SK-N-SH (cell line): Measurements from ENCODE around the gene TACC2. TPM values are rescaled to one million over a fixed set of nuclear protein-coding genes. Genes with fewer than 3 reads are reported as not detected.
"Not testable (repeated sequence)": the region's sequence is repeated elsewhere in the genome, so short reads cannot be mapped to it uniquely, and the experiment has no call there.

Source experiments
- CTCF ChIA-PET: fragments of 300-600, 350-600 bp; formaldehyde crosslinking; extraction: SDS; loops from one replicate; lab custom pipeline; 2021; lab: Yijun Ruan, JAX
- POLR2A ChIA-PET: fragments of 350-600 bp; sonication (Branson Sonifier 250); formaldehyde crosslinking; extraction: SDS; loops from one replicate; lab custom pipeline; 2020; ENCODE audit warnings: antibody characterized with exemption, inconsistent platforms; lab: Yijun Ruan, JAX
- DNase-seq: peaks from one replicate; pipeline ENCODE4 v3.0.0; 2012
- H2AFZ ChIP-seq: fragments of 200-600 bp; sonication (generic); 2 replicates; pipeline ENCODE4 v1.8.1; 2016; ENCODE audit warnings: antibody characterized with exemption, mild to moderate bottlenecking, low read depth
- H3F3A ChIP-seq: fragments of 200-600 bp; sonication (generic); replicated peaks from 2 replicates; pipeline ENCODE3; 2016; ENCODE audit warnings: antibody characterized with exemption, mild to moderate bottlenecking; ENCODE audit not compliant: insufficient read depth
- H3K27ac ChIP-seq, 2 experiments: fragments of 200-500 bp in 1 of 2; fragments of 200-600 bp in 1 of 2; sonication (Bioruptor generic) in 1 of 2; sonication (generic), shearing (Covaris generic) in 1 of 2; 2 replicates each; pipeline versions ENCODE4 v1.5.1 to v1.6.1; 2014 to 2016; ENCODE audit warnings: low read depth in 2 of 2, inconsistent platforms in 1 of 2, low read length in 1 of 2, mild to moderate bottlenecking in 1 of 2, mixed read lengths in 1 of 2
- H3K27me3 ChIP-seq: fragments of 200-600 bp; sonication (generic), shearing (Covaris generic); 2 replicates; pipeline ENCODE4 v1.6.1; 2016; ENCODE audit warnings: mixed run types; ENCODE audit not compliant: insufficient read depth
- H3K36me3 ChIP-seq, 2 experiments: fragments of 200-500 bp in 1 of 2; fragments of 200-600 bp in 1 of 2; sonication (Bioruptor generic) in 1 of 2; sonication (generic) in 1 of 2; replicated peaks in 1 of 2; 2 replicates each; pipeline versions ENCODE3 to v1.5.1; 2014 to 2016; ENCODE audit warnings: low read length in 1 of 2, mild to moderate bottlenecking in 1 of 2; ENCODE audit not compliant: insufficient read depth in 2 of 2, control insufficient read depth in 1 of 2
- H3K4me1 ChIP-seq, 2 experiments: fragments of 200-500 bp in 1 of 2; fragments of 200-600 bp in 1 of 2; sonication (Bioruptor generic) in 1 of 2; sonication (generic), shearing (Covaris generic) in 1 of 2; 2 replicates each; pipeline versions ENCODE4 v1.5.1 to v1.6.1; 2014 to 2016; ENCODE audit warnings: low read depth in 1 of 2, low read length in 1 of 2, mixed run types in 1 of 2; ENCODE audit not compliant: insufficient read depth in 2 of 2, control insufficient read depth in 1 of 2
- H3K4me2 ChIP-seq: fragments of 200-600 bp; sonication (generic), shearing (Covaris generic); 2 replicates; pipeline ENCODE4 v1.6.1; 2017; ENCODE audit warnings: mixed run types
- H3K4me3 ChIP-seq, 2 experiments: fragments of 200-500 bp in 1 of 2; fragments of 200-600 bp in 1 of 2; sonication (Bioruptor generic) in 1 of 2; sonication (generic), shearing (Covaris generic) in 1 of 2; 2 replicates each; pipeline versions ENCODE4 v1.5.1 to v1.8.1; 2014 to 2016; ENCODE audit warnings: low read depth in 2 of 2, inconsistent platforms in 1 of 2, low read length in 1 of 2, mild to moderate bottlenecking in 1 of 2, mixed read lengths in 1 of 2, moderate library complexity in 1 of 2
- H3K79me2 ChIP-seq: fragments of 200-600 bp; sonication (generic); 2 replicates; pipeline ENCODE4 v1.8.1; 2017; ENCODE audit warnings: mild to moderate bottlenecking; ENCODE audit not compliant: insufficient read depth
- H3K9ac ChIP-seq: fragments of 200-600 bp; sonication (generic); 2 replicates; pipeline ENCODE4 v1.6.1; 2017; ENCODE audit warnings: mixed run types
- H3K9me2 ChIP-seq: fragments of 200-600 bp; sonication (generic); 2 replicates; pipeline ENCODE4 v1.6.1; 2017; ENCODE audit warnings: mixed run types
- H3K9me3 ChIP-seq: fragments of 200-600 bp; sonication (generic); 2 replicates; pipeline ENCODE4 v1.6.1; 2017; ENCODE audit warnings: mixed run types, mild to moderate bottlenecking, moderate library complexity
- H4K20me1 ChIP-seq: fragments of 200-600 bp; sonication (generic); 2 replicates; pipeline ENCODE4 v1.6.1; 2017; ENCODE audit warnings: mild to moderate bottlenecking, mixed run types; ENCODE audit not compliant: insufficient read depth
- CHD2 ChIP-seq: fragments of 150-350 bp; IDR thresholded peaks from 2 replicates; pipeline ENCODE4 v1.6.1; 2018; ENCODE audit warnings: low read length; ENCODE audit not compliant: partially characterized antibody
- ELF1 ChIP-seq: IDR thresholded peaks from 2 replicates; pipeline ENCODE4 v1.4.0; 2012
- FOXM1 ChIP-seq: IDR thresholded peaks from 2 replicates; pipeline ENCODE4 v1.4.0; 2012; ENCODE audit warnings: low read depth, mild to moderate bottlenecking
- GABPA ChIP-seq: IDR thresholded peaks from 2 replicates; pipeline ENCODE4 v1.4.0; 2012; ENCODE audit warnings: low read depth, mild to moderate bottlenecking
- GATA2 ChIP-seq: sonication (generic); formaldehyde crosslinking; IDR thresholded peaks from 2 replicates; pipeline ENCODE4 v1.5.0; 2020; ENCODE audit warnings: mild to moderate bottlenecking, missing genetic modification reagents
- MEF2A ChIP-seq: IDR thresholded peaks from 2 replicates; pipeline ENCODE4 v1.4.0; 2012; ENCODE audit warnings: low read depth, borderline replicate concordance
- NFIC ChIP-seq: IDR thresholded peaks from 2 replicates; pipeline ENCODE4 v1.4.0; 2012; ENCODE audit warnings: borderline replicate concordance
- SMC3 ChIP-seq: IDR thresholded peaks from 2 replicates; pipeline ENCODE4 v1.6.1; 2012; ENCODE audit warnings: low read depth, low read length, improper control_type of control experiment
- TAF1 ChIP-seq: IDR thresholded peaks from 2 replicates; pipeline ENCODE4 v1.6.1; 2012; ENCODE audit warnings: low read depth, mild to moderate bottlenecking, low read length, moderate library complexity, borderline replicate concordance
- TCF12 ChIP-seq: IDR thresholded peaks from 2 replicates; pipeline ENCODE4 v1.4.0; 2012
- WGBS: methylation state at CpG from one replicate; pipeline ENCODE4 v1.1.6; 2017; ENCODE audit warnings: low lambda C conversion rate; 5-methylcytosine and 5-hydroxymethylcytosine counted together
- polyA plus RNA-seq, 3 experiments: library from polyadenylated mRNA; depleted of rRNA; stranded (reverse); fragments of >200 nt; gene quantifications; 2 replicates each; pipeline ENCODE4 v1.2.3, GENCODE V29; 2012
- TF ChIP-seq, protein P1 (sequence below): IDR thresholded peaks from 2 replicates; pipeline ENCODE4 v1.4.0; 2012; ENCODE audit warnings: low read depth
- TF ChIP-seq, protein P2 (sequence below): IDR thresholded peaks from 2 replicates; pipeline ENCODE4 v1.6.1; 2012; ENCODE audit warnings: mild to moderate bottlenecking, low read depth, low read length, moderate library complexity
- TF ChIP-seq, protein P3 (sequence below): fragments of 150-350 bp; IDR thresholded peaks from 2 replicates; pipeline ENCODE4 v1.6.1; 2017; ENCODE audit warnings: antibody characterized with exemption, low read length, low read depth, borderline replicate concordance

TACC2 gene
- polyA plus RNA-seq, 1 of the 3 experiments (the other 2 are of a cell fraction), result 8.8 TPM

DNA sequence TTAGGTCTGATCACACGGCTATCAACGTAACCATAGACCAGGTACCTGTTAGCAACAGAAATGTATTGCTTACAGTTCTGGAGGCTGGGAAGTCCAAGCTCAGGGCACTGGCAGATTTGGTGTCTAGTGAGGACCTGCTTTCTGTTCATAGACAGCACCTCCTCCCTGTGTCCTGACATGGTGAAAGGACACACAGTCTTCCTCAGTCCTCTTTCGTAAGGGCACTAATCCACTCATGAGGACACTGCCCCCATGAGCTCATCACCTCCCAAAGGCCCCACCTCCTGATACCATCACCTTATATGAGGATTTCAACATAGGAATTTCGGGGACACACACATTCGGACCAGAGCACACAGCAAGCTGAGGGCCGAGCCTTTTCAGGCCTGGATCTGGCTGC lies 210.7 kb downstream of the TACC2 start (continued):
- TF ChIP-seq, protein P1, sequence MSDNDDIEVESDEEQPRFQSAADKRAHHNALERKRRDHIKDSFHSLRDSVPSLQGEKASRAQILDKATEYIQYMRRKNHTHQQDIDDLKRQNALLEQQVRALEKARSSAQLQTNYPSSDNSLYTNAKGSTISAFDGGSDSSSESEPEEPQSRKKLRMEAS, result no peak
- TF ChIP-seq SMC3, result no peak
- TF ChIP-seq GATA2, result no peak
- no peak for TF ChIP-seq CHD2
- no peak for TF ChIP-seq FOXM1

DNA sequence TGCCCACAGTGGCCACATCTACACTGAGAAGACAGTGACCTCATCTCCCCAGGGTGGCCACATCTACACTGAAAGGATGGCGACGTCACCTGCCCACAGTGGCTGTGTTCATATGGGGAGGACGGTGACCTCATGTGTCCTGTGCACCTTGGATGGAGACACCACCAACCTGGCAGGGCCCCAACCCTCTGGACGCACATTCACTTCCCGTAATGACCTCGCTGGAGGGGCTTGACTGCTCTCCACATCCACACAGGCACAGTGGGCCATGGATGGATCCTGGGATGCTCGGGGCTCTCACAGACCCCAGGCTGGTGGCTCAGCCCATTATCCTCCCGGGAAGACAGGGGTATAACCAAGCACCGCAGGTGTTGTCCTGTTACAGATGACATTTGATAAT lies 212.4 kb downstream of the TACC2 start:
- Histone ChIP-seq H3K36me3 (peaks cover 0 to 4% of the 10 kb centered on the region in 2 experiments), H3F3A (no peaks in the 10 kb centered on the region), H3K9me2 (no peaks in the 10 kb centered on the region), H3K4me3 (no peak overlapping the region), H3K9ac (no peak overlapping the region), H3K27ac (no peak overlapping the region), H3K9me3 (no peaks in the 10 kb centered on the region), H3K4me2 (no peak overlapping the region), H4K20me1 (no peaks in the 10 kb centered on the region), H2AFZ (no peak overlapping the region), H3K4me1 (no peaks in the 10 kb centered on the region), H3K27me3 (no peaks in the 10 kb centered on the region), H3K79me2 (no peaks in the 10 kb centered on the region)
- ChIA-PET CTCF (no interaction called here), POLR2A (no interaction called here)
- no peak for DNase-seq
- no peak for TF ChIP-seq SMC3
- no peak for TF ChIP-seq GATA2
- no peak for TF ChIP-seq CHD2
- WGBS, result 87% methylated on average over 8 of the region's 9 CpGs

DNA sequence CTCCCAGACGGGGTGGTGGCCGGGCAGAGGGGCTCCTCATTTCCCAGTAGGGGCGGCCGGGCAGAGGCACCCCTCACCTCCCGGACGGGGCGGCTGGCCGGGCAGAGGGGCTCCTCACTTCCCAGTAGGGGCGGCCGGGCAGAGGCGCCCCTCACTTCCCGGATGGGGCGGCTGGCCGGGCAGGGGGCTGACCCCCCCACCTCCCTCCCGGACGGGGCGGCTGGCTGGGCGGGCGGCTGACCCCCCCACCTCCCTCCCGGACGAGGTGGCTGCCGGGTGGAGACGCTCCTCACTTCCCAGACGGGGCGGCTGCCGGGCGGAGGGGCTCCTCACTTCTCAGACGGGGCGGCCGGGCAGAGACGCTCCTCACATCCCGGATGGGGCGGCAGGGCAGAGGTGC lies 214.2 kb downstream of the TACC2 start:
- H3K4me3 ChIP-seq, H3F3A ChIP-seq, POLR2A ChIA-PET, H3K9me2 ChIP-seq, H3K27me3 ChIP-seq, H3K79me2 ChIP-seq, H3K4me2 ChIP-seq, CTCF ChIA-PET, H3K36me3 ChIP-seq, H2AFZ ChIP-seq, DNase-seq, H3K9me3 ChIP-seq, H3K9ac ChIP-seq, H3K27ac ChIP-seq, H4K20me1 ChIP-seq, H3K4me1 ChIP-seq: not testable (repeated sequence)
- 91% methylated on average over 11 of the region's 33 CpGs for WGBS

DNA sequence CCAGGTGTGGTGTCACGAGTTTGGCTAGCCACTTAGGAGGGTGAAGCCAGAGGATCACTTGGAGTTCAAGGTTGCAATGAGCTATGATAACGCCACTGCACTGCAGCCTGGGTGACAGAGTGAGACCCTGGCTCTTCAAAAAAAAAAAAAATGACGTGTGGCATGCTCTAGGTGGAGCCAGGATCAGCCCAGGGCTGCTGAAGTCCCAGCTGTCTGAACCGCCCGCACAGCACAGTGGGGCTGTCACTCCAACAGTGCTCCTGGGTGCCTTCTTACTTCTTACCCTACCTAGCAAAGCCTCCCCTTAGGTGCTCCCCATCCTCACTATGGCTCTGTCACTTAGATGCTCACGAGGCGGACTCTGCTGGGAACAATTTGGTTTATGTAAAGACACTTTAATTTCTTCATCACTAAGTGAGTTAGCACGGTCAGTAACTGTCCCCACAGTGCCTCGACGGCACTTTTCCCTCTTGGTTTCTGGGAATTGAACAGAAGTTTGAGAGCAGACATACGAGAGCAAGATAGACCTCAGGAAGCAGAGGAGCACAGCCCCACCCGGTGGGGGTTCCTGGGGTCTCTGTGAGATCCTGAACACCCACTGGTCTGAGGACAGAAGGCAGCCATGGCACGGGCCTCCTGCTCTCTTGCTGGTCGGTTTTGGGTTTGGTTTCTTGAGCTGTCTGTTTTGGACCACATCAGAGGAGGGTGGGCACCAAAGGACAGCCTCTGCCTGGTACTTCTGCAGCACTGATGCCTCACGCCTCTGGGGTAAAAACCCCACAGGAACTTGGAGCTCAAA lies 215.9 kb downstream of the TACC2 start:
- H3K9me2 ChIP-seq, result no peaks in the 10 kb centered on the region
- H3F3A ChIP-seq, result no peaks in the 10 kb centered on the region
- H4K20me1 ChIP-seq, result no peaks in the 10 kb centered on the region
- H2AFZ ChIP-seq, result no peak overlapping the region
- 88% methylated on average over 15 of the region's 15 CpGs for WGBS
- POLR2A ChIA-PET, result no interaction called here
- no peaks in the 10 kb centered on the region for H3K9me3 ChIP-seq
- CTCF ChIA-PET, result interaction anchor here (0.6 to 2.8 kb wide), 3 partner anchors 10 to 370 kb away, joined by 3 to 8 read pairs (median 5); no protein-coding TSS in a partner anchor
- no peak overlapping the region for H3K4me3 ChIP-seq
- no peak for DNase-seq
- H3K36me3 ChIP-seq, result peaks cover 0 to 4% of the 10 kb centered on the region in 2 experiments
- peaks cover 0 to 12% of the 10 kb centered on the region in 2 experiments; a peak in 1 of 4 replicates for H3K4me1 ChIP-seq
- H3K9ac ChIP-seq, result no peak overlapping the region
- H3K4me2 ChIP-seq, result no peak overlapping the region
- H3K27ac ChIP-seq, result no peak overlapping the region
- H3K79me2 ChIP-seq, result no peaks in the 10 kb centered on the region
- H3K27me3 ChIP-seq, result no peaks in the 10 kb centered on the region
- TF ChIP-seq ELF1 (no peak), TAF1 (no peak), GABPA (no peak), NFIC (no peak), MEF2A (no peak), TCF12 (no peak)
- TF ChIP-seq, protein P2, sequence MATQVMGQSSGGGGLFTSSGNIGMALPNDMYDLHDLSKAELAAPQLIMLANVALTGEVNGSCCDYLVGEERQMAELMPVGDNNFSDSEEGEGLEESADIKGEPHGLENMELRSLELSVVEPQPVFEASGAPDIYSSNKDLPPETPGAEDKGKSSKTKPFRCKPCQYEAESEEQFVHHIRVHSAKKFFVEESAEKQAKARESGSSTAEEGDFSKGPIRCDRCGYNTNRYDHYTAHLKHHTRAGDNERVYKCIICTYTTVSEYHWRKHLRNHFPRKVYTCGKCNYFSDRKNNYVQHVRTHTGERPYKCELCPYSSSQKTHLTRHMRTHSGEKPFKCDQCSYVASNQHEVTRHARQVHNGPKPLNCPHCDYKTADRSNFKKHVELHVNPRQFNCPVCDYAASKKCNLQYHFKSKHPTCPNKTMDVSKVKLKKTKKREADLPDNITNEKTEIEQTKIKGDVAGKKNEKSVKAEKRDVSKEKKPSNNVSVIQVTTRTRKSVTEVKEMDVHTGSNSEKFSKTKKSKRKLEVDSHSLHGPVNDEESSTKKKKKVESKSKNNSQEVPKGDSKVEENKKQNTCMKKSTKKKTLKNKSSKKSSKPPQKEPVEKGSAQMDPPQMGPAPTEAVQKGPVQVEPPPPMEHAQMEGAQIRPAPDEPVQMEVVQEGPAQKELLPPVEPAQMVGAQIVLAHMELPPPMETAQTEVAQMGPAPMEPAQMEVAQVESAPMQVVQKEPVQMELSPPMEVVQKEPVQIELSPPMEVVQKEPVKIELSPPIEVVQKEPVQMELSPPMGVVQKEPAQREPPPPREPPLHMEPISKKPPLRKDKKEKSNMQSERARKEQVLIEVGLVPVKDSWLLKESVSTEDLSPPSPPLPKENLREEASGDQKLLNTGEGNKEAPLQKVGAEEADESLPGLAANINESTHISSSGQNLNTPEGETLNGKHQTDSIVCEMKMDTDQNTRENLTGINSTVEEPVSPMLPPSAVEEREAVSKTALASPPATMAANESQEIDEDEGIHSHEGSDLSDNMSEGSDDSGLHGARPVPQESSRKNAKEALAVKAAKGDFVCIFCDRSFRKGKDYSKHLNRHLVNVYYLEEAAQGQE, result no peak
- TF ChIP-seq, protein P3, sequence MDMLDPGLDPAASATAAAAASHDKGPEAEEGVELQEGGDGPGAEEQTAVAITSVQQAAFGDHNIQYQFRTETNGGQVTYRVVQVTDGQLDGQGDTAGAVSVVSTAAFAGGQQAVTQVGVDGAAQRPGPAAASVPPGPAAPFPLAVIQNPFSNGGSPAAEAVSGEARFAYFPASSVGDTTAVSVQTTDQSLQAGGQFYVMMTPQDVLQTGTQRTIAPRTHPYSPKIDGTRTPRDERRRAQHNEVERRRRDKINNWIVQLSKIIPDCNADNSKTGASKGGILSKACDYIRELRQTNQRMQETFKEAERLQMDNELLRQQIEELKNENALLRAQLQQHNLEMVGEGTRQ, result no peak
